HG03039 (cell line): ENCODE results near the gene PPHLN1.

Experiments
- ATAC-seq: cut with Tn5 transposase; IDR thresholded peaks from one replicate; pipeline ENCODE4 v1.9.1; 2021; ENCODE audit warnings: mild to moderate bottlenecking, moderate library complexity; ENCODE audit not compliant: unreplicated experiment

PPHLN1 gene

GRCh38 chr12:42432517-42433140, 106.7 kb downstream of the PPHLN1 start:
- no peak for ATAC-seq

- ATAC-seq = no peak
Measured at GRCh38 chr12:42440608-42441007, 114.6 kb downstream of the PPHLN1 start.

DNA sequence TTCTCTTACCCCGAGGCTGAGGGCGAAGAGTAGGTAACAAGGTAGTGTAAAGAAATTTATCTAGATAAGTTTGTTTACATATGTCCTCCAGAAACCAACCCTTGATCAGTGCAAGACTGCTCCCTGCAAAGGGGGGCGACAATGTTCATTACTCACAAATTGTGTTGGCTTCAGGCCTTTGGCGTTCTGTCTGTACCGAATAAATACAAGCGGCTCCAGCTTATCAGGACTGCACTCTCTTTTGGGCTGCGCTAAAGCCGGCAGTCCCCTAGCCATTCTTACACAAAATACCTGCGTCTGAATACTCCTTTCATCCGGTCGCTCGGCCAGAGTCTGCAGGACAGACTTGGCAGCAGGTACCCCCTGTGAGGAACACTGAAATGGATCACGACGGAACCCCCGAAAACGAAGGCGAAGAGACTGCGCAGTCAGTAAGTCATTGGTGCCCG, 116.4 kb downstream of the PPHLN1 start:
- no peak for ATAC-seq

GRCh38 chr12:42442888-42443287, 116.9 kb downstream of the PPHLN1 start:
- no peak for ATAC-seq

DNA sequence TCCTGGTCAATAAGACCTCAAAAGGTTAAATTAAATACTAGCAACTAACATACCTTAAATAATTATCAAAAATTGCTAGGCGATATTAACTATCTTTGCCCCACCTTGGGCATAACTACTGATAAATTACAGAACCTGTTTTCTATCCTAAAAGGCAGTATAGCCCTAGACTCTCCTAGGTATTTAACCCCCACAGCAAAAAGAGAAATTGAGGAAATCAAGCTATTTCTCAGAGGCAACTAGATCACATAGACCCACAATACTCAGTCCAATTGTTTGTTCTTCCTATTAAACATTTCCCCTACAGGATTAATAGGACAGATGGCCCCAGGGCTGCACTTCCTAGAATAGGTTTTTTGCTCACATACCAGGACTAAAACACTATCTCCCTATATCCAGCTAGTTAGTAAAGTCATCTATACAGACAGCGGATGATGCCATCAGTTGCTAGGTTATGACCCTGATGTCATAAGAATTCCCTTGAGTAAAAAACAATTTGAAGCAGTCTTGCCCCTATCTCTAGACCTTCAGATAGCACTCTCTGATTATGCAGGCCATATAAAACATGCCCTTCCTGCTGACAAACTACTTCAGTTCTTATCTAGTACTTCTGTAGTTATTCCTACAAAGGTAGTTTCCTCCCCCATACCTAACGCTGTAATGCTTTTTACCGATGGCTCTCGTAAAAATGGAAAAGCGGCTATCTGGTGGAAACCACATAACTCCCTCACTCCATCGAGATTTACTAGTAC, 118.4 kb downstream of the PPHLN1 start:
- no peak for ATAC-seq

DNA sequence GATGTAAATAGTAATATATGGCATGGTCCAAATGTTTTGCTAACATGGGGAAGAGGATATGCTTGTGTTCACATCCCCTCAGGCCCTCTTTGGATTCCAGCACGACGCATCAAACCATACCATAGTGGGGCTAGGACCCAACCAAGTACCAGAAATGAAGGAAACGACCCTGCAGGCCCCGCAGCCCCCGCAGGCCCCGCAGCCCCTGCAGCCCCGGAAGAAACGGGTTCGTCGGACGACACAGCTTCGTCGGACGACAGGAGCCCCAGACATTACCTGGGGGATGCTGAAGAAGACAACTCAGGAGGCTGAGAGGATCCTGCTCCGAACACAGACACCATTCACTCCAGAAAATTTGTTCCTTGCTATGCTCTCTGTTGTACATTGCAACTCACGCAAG, 119.9 kb downstream of the PPHLN1 start:
- no peak for ATAC-seq

DNA sequence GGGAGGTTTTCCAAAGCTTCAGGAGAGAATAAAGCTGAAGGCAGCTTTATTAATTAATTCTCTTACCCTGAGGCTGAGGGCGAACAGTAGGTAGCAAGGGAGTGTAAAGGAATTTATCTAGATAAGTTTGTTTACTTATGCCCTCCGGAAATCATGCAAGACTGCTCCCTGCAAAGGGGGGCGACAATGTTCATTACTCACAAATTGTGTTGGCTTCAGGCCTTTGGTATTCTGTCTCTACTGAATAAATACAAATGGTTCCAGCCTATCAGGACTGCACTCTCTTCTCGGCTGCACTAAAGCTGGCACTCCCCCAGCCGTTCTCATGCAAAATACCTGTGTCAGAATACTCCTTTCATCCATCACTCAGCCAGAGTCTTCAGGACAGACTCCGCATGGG, 120.8 kb downstream of the PPHLN1 start:
- no peak for ATAC-seq

DNA sequence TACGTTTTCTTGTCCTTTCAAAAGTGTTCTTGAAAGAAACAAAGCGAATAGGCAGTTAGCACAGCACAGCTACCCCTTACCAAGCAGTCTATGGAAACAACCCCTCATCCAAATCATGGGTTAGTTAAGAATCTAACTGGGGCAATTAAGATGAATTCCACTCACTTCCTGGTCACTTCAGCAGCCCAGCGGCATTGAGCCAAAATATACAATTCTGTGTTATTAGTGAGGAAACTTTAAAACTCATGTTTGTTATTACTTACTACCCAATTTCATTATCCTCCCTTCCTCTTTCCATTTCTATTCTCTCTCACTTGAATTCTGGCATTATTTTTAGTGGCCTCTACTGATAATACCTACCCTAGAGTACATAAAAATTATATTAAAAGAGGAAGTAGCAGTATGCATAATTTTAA, 121.4 kb downstream of the PPHLN1 start:
- ATAC-seq = no peak

DNA sequence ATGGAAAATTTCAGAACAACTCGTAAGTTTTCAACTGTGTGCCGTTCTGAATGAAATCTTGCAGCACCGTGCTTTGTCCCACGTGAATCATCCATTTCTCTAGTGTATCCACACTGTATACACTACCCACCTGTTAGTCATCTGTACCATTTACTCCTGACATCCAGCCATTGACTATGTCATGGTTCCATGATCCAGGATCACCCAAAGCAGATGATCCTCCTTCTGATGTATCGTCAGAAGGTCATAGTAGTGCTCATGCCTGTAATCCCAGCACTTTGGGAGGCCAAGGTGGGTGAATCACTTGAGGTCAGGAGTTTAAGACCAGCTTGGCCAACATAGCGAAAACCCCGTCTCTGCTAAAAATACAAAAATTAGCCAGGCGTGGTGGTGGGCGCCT, 122.9 kb downstream of the PPHLN1 start:
- ATAC-seq = no peak

DNA sequence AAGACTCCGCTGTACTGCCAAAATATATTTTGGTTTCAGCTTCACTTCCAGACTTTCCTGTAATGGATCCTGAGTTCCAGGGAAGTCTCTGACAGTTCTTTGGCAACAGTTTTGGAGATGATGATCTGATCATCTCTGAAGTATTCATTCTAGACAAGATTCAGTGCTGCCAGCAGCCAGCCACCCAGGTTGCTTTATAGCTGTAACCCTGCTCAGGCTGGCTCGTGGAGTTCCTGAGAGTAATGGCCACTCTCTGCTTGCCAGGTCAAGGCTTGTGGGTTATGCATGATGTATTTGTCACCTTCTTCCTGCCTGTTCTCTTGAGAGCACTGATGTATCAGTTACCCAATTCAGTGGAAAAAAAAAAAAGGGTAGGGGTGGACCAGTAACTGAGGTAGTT, 124.3 kb downstream of the PPHLN1 start:
- ATAC-seq = no peak

GRCh38 chr12:42458575-42458974, 132.6 kb downstream of the PPHLN1 start:
- no peak for ATAC-seq

DNA sequence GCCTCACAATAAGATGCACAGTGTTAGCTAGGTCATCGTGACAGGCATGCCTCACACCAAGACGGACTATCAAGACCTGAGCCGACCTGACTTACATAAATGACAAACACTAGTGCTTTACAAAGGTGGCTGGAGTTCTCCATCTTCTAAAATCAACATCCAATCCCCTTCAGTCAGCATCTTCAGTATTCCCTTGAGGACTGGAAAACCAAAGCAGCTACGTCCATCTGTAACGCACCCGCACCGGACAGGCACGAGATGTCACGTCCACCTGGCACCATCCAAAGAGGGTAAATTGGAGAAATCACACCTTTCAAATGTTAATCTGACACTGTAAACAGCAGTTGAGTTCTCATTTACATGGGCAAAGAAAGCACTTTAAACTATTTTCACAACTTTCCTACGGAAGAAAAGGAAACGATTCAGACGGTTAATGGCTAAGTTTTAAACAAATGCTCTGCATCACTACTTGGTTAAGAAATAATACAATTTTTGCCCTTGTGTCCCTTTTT, 133.4 kb downstream of the PPHLN1 start:
- ATAC-seq = no peak

- no peak for ATAC-seq
Measured at GRCh38 chr12:42462486-42462885, 136.5 kb downstream of the PPHLN1 start.

- no peak for ATAC-seq
Measured at GRCh38 chr12:42463671-42464070, 137.7 kb downstream of the PPHLN1 start.

DNA sequence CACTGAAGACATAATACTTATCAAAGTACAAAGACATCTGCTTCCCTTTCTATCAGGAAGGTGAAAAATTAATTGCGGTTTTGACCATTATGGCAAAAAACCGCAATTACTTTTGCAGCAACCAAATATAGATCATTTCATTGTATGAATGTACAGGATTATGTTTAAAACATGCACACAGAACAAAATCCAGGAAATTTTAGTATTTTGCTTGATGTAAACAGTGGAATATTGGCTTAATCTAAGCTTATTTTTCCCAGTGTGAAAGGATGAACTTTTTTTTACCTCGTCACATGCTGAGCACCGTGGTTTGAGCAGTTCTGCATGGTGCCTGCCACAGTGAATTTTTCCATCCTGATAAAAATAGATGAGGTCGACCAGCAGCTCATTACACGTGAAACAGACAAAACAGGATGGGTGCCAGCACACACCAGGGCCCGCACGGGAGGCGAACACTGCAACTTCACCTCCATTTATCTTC, 142.4 kb downstream of the PPHLN1 start:
- ATAC-seq = no peak

DNA sequence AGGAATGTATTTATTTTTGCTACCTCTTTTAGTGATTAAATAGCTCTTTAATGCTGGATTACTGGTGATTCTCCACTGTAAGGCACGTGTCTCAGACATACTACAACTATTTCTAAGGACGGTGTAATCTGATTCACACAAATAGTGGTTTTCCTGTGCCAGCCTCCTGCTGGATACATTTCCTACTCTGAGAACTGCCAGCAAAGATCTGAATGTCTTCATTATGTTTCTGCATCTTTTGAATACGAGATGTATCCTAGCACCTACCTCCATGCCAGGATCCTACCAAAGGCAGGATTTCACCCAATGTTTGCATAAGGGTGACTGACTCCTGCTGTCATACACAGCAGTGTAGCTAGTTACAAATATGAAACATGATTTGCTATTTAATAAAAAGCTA, 143.0 kb downstream of the PPHLN1 start:
- no peak for ATAC-seq

DNA sequence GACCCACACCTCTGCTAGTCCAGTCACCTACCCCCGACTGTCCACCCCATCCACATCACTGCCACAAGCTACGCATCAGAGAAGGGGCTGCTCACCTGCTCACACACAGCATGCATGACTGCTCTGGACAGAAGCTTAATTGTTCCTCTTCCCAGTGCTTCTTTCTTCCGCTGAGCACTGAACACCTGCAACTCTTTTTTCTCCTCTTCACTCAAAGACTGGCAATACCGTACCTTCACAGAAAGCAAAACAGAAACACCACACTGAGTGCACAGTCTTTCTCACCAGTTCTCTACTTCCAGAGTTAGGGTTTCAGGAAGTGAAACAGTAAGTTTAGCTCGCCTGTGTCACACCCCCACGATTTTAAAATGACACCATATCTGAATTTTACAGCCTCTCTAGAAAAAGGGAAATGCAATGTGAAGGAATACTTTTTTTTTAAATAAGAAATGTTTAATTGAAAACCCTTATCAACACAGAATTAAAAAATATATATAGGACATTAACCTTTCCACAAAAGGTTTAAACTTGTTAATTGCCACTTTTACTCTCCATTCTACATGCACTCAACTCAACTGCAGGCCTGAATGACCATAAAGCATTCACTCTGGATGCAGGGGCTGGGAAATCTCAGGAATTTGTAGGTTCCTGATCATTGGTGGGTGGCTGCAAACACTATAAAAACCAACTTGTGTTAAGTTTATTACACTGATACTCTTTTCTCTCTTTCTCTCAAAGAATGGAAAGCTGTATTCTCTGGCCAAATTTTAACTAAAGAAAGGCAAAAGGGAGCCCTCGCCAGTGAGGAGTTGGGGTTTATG, 143.6 kb downstream of the PPHLN1 start:
- peak; percentile 99 for ATAC-seq

- ATAC-seq = no peak
Measured at GRCh38 chr12:42472376-42472775, 146.4 kb downstream of the PPHLN1 start.

DNA sequence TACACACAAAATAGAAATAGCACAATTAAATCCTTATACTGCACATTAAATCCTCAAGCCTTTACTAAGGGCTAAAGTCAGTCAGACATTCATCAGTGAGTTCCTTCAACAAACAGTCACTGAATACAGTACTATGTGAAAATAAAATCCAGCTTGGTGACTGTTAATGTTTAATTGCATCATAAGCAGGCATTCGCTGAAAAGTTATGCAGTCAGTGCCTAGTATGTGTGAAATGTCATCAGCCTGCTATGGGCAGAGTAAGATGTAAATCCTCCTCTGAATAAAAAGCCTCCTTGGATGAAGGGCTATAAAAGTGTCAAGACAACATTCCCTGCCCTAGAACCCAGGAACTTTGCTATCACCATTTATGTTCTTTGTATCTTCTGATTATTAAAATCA, 147.2 kb downstream of the PPHLN1 start:
- no peak for ATAC-seq

DNA sequence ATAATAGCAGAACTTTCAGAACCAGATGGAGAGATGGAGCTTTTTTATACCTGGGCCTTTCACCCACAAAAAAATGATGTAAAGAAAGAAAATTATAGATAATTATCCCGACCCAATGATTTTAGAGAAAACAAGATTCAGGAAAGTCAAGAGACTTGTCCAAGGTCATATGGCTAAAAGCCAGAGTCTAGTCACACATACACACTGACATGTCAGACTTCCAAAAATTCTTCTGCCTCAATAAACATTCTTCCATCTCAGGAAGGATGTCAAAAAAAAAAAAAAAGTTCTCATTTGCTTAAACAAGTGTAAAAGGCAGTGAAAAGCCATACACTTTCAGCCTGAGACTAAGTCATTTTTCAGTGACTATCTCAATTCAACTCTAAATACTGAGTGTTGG, 147.6 kb downstream of the PPHLN1 start:
- ATAC-seq = no peak

GRCh38 chr12:42474391-42474790, 148.4 kb downstream of the PPHLN1 start:
- ATAC-seq = no peak
